Left hindlimb (tissue), 1 donor: ENCODE measurements around the gene DNM3.

ENCODE experiments used
- DNase-seq: peaks from one replicate; pipeline ENCODE4 v3.0.0-alpha.2; 2018

The DNM3 gene

DNA sequence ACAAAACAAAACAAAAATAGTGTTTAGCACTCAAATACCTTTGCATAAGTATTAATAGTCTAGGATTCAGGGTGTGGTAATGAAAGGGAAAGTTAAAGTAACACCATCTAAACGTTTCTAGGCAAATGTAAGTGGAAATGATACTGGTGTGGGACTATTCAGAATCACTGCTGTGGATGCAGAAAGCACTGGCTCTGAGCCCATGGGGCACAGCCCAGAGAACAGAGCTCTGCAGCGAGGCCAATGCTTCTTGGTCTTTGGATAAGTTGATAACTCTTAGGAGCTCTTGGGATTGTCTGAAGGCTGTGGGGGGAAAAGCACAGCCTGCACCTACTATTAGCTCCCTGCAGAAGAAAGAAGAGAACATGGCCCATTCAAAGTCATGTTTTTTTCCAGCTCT lies 21.4 kb upstream of the DNM3 start:
- no peak for DNase-seq

- no peak for DNase-seq
These were observed 14.3 kb upstream of the DNM3 start for GRCh38 chr1:171826973-171827372.

DNA sequence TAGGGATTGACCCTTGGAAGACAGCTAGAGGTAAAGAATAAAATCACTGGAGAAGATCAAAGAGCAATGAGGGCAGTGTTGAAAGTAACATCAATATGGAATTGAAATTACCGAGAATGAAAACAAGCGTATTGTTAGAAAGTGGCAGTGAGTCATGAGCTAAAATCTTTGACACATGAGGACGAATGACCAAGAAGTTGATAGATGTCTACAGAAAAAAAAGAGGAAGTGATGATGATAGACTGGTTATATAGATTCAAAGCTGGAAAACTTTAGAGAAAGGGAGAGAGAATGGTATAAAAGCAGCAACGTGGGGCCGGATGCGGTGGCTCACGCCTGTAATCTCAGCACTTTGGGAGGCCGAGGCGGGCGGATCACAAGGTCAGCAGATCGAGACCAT lies 12.5 kb upstream of the DNM3 start:
- no peak for DNase-seq

DNA sequence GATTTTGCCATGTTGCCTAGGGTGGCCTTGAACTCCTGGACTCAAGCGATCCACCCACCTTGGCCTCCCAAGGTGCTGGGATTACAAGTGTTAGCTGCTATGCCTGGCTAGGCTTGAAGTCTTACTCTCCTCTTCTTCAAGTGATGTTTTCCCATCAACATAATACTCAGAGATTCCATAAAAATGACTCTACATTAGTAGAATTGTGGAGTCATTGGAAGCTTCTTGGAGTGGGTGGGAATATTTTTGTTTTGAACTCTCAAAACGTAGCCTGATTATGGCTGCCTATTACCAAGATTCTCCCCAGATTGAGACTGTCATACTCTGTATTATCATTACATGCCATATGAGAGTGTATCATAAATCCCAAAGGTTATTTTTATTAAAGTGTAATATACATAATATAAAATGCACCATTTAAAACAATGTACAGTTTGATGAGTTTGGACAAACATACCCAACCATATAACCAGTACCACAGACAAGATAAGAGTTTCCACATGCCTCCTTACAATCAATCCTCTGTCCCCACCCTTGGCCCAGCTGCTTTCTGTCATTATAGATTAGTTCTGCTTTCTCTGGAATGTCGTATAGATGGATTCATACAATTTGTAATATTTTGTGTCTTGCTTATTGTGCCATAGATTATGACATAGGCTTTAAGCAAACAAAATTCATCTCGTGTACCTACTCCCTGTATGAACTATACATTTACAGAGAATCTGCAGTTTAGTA lies 8.0 kb upstream of the DNM3 start:
- no peak for DNase-seq

- DNase-seq = no peak
These were observed 6.5 kb upstream of the DNM3 start for GRCh38 chr1:171834821-171835220.

DNA sequence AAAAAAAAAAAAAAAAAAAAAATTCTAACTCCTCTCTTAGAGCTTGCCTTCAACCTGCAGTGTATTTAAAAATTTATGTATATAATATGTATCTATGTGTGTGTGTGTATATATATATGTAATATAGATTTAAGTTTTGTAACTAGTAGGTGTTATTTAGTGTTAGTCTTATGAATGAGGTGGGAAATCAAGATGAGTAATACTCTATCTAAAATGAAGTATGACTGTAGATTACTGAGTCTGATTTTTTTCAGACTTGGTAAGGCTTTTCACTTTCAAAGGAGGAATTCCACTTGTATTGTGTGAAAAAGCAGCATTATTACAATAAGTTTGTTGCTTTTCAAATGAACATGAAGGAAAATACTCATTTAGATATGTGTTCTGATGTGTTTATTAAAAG lies 5.4 kb upstream of the DNM3 start:
- no peak for DNase-seq

DNA sequence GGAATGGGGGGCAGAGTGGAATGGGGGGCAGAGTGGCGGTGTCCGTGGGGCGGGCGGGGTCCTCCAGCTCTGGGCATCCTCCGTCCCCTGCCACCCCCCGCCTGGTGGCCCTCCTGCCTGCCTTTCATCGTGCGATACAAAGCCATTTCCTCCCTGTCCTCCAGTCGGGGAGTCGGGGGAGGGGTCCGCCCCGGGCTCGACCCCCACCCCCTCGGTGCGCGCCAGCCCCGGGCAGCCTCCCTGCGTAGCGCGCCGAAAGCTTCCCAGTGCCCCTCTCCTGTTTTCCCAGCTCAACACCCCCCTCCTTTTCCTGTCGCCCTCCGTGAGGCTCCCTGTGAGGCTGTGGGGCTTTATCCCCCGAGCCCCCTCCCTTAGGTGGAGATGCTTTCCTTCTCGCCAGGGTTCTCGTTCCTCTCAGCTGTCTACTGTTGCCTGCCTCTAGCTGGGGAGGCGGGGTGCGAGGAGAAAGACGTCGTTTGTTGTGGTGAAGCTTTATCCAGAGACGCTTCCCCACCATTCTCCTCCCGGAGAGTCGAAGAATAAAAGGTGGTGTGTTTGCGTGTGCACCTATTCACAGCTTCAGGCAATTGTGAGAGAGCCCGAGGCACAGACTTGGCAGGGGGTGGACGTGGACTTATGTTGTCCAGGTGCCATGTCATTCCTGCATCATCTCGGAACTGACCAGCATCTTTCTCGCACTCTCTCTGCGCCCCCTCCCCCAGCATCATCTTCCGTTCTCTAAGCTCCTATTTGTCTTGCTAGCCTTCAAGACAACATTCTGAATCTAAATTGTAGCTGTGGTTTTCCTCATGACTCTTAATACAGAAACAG lies 848 bp downstream of the DNM3 start:
- peak; percentile 34 for DNase-seq

DNA sequence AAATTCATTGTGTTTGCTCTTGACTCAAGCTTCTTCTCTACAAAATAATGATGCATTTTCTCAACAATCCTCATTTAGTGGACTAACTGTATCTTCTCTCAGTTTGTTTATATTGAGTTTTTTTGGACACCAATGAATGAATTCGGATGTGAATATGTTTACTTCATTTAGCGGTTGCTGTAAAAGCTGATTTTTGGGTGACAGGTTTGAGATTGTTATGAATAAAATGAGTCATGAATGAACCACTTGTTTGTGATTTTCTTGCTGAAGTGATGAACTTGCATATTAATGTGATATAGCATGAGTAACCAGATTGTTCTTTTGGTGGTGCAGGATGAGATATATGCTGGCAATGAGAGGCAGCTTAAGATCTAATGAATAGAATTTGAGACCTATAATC lies 3.1 kb downstream of the DNM3 start:
- no peak for DNase-seq

- DNase-seq = no peak
These were observed 4.7 kb downstream of the DNM3 start for GRCh38 chr1:171845998-171846397.

GRCh38 chr1:171849245-171849898 lies 8.1 kb downstream of the DNM3 start:
- no peak for DNase-seq

- no peak for DNase-seq
These were observed 9.5 kb downstream of the DNM3 start for GRCh38 chr1:171850651-171851350.

DNA sequence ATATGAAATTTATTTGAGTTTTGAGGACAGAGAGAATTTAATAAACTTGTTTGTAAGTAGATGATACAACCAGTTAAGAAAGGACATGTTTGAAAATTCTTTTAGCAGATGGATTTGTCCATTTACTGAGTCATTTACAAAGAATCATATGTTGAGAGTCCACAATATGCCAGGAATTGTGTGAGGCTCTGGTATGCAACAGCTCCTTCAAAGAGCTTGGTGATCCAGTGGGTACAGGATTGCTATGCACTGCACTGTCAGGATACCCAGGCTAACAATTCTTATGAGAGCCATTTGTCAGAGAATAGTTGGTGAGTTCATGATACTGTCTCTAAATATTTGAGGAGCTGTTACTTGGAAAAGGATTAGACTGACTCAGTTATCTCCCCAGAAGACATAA lies 11.0 kb downstream of the DNM3 start:
- DNase-seq = no peak

- no peak for DNase-seq
These were observed 14.1 kb downstream of the DNM3 start for GRCh38 chr1:171855381-171855780.

DNA sequence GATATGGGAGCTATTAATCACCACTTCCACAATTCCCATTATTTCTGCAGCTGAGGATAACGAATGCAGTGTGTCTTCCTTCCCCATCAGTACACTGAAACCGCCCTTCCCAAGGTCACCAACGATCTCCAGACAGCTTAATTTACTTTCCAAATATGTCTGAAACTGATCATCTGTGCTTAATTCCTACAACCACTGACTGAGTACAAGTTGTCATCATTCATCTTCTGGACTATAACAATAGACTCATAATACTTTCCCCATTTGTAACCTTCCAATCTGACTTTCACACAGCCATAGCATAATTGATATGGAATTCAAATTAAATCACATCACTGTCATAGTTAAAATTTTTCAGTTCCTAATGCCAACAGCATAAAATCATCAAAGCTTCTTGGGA lies 17.4 kb downstream of the DNM3 start:
- no peak for DNase-seq

DNA sequence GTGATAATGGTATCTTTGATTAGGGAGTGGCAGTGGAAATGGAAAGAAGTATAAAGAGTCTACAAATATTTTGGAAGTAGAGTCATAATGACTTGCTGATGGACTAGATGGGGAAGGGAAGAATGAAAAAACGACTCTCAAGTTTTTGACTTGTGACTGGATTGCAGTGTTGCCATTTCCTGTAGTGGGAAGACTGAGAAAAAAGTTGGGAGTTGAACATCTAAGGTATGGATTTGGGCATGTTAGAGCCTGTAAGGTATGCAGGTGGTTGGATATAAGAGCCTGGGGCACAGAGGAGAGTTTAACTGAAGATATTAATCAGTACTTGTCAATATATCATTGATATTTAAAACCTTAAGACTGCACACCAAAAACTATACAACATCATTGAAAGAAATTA lies 19.4 kb downstream of the DNM3 start:
- DNase-seq = no peak

- DNase-seq = no peak
These were observed 22.2 kb downstream of the DNM3 start for GRCh38 chr1:171863531-171863930.

DNA sequence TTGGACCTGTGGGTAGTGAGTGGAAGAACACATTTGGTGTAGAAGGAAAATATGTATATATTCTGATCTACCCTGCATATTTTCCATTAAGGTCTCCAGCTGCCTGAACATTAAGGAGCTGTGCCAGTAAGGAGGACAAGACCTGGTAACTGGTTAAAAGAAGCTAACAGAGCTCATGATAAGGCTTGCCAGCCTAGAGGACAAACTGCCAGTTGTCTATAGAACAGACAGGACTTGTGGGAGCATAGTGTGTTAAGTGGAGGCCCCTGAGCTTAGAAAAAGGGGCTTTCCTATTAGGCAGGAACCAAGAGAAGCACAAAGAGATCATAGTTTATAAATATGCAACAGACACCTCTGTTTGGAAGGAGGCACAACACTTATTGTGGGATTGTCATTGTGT lies 23.0 kb downstream of the DNM3 start:
- no peak for DNase-seq

- DNase-seq = no peak
These were observed 23.8 kb downstream of the DNM3 start for GRCh38 chr1:171865106-171865505.

- DNase-seq = no peak
These were observed 25.9 kb downstream of the DNM3 start for GRCh38 chr1:171867236-171867635.

GRCh38 chr1:171868217-171868803 lies 27.0 kb downstream of the DNM3 start:
- DNase-seq = no peak

GRCh38 chr1:171869097-171869496 lies 27.8 kb downstream of the DNM3 start:
- peak; percentile 32 for DNase-seq

DNA sequence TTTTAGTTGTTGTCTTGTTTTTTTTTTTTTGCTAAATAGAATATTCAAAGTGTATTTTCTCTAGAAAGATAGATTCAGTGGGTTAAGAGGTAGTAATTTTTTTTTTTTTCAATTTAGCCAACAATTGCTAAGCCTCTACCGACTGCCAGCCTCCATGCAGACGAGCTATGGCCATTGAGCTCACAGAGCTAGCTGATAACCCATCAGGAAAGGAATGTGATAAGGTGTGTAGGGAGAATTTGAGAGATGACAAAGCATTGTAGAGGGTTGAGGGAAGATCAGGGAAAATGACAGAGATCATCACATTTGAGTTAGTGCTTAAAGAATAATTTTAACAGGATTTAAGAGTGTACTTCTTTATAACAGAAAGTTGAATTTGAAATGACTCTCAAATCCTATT lies 30.6 kb downstream of the DNM3 start:
- no peak for DNase-seq

DNA sequence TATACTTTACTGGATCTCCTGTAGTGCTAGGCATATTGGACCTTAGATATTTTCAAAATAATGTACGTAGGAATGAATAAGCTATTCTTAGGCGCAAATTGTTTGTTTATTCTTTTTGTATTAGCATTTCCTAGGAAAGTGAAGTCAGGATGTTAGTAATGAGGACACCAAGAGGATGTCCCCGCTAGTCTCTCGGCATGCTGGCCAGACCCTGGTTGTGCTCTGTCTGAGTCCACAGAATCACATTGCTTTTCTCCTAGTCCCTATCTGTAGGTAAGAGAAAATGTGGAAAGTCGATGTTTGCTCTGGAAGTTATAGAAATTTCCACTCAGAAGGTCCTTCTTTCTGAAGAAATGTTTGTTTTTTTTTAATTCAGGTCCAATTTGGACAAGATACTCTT lies 31.1 kb downstream of the DNM3 start:
- DNase-seq = no peak
